ENCODE results near the gene LCN9. TPM values are rescaled to one million over a fixed set of nuclear protein-coding genes. Genes with fewer than 3 reads are reported as not detected.
"Not testable (repeated sequence)": the region's sequence is repeated elsewhere in the genome, so short reads cannot be mapped to it uniquely, and the experiment has no call there.

LCN9 gene
- total RNA-seq, 1 donor from 2014 or later = not detected

- DNase-seq (ENCODE audit: low read depth in 2 of 2) = no peak
These were observed 8.5 kb downstream of the LCN9 start for GRCh38 chr9:135671591-135672041.

- not testable (repeated sequence) for DNase-seq (ENCODE audit: low read depth in 2 of 2)
These were observed 9.7 kb downstream of the LCN9 start for GRCh38 chr9:135672786-135673185.

GRCh38 chr9:135673941-135674340 is 10.8 kb downstream of the LCN9 start:
- DNase-seq (ENCODE audit: low read depth in 2 of 2) = no peak

- no peak for DNase-seq (ENCODE audit: low read depth in 2 of 2)
These were observed 11.9 kb downstream of the LCN9 start for GRCh38 chr9:135674977-135675376.

- DNase-seq (ENCODE audit: low read depth in 2 of 2) = no peak
These were observed 13.8 kb downstream of the LCN9 start for GRCh38 chr9:135676891-135677290.

GRCh38 chr9:135677641-135678168 is 14.6 kb downstream of the LCN9 start:
- DNase-seq (ENCODE audit: low read depth in 2 of 2) = no peak

GRCh38 chr9:135678236-135679017 is 15.3 kb downstream of the LCN9 start:
- no peak for DNase-seq (ENCODE audit: low read depth in 2 of 2)

GRCh38 chr9:135680056-135680455 is 16.9 kb downstream of the LCN9 start:
- no peak for DNase-seq (ENCODE audit: low read depth in 2 of 2)

GRCh38 chr9:135681161-135681560 is 18.1 kb downstream of the LCN9 start:
- DNase-seq (ENCODE audit: low read depth in 2 of 2) = no peak

- DNase-seq (ENCODE audit: low read depth in 2 of 2) = no peak
These were observed 20.4 kb downstream of the LCN9 start for GRCh38 chr9:135683401-135684034.

GRCh38 chr9:135684691-135685090 is 21.6 kb downstream of the LCN9 start:
- DNase-seq (ENCODE audit: low read depth in 2 of 2) = no peak

- DNase-seq (ENCODE audit: low read depth in 2 of 2) = no peak
These were observed 24.1 kb downstream of the LCN9 start for GRCh38 chr9:135687216-135687615.

- no peak for DNase-seq (ENCODE audit: low read depth in 2 of 2)
These were observed 25.9 kb downstream of the LCN9 start for GRCh38 chr9:135689011-135689410.

- DNase-seq (ENCODE audit: low read depth in 2 of 2) = no peak
These were observed 27.9 kb downstream of the LCN9 start for GRCh38 chr9:135690836-135691570.

- DNase-seq (ENCODE audit: low read depth in 2 of 2) = no peak
These were observed 29.3 kb downstream of the LCN9 start for GRCh38 chr9:135692410-135692809.

GRCh38 chr9:135693265-135693664 is 30.2 kb downstream of the LCN9 start:
- no peak for DNase-seq (ENCODE audit: low read depth in 2 of 2)

- DNase-seq (ENCODE audit: low read depth in 2 of 2) = no peak
These were observed 30.7 kb downstream of the LCN9 start for GRCh38 chr9:135693771-135694170.

GRCh38 chr9:135694414-135694813 is 31.3 kb downstream of the LCN9 start:
- DNase-seq (ENCODE audit: low read depth in 2 of 2) = no peak

- no peak for DNase-seq (ENCODE audit: low read depth in 2 of 2)
These were observed 31.9 kb downstream of the LCN9 start for GRCh38 chr9:135695036-135695435.

GRCh38 chr9:135695642-135696041 is 32.5 kb downstream of the LCN9 start:
- no peak for DNase-seq (ENCODE audit: low read depth in 2 of 2)

GRCh38 chr9:135696446-135696845 is 33.3 kb downstream of the LCN9 start:
- no peak for DNase-seq (ENCODE audit: low read depth in 2 of 2)

GRCh38 chr9:135697226-135697625 is 34.1 kb downstream of the LCN9 start:
- DNase-seq (ENCODE audit: low read depth in 2 of 2) = no peak

All from dermis microvascular lymphatic vessel endothelial cell (primary cell).